Stimulated activated CD4-positive, alpha-beta T cell treated with anti-CD3 and anti-CD28 coated beads, Interleukin-4, amount 100 ng/mL, for 4 hours (primary cell): ENCODE data around the gene ANXA6.
"Not testable (repeated sequence)": the region's sequence is repeated elsewhere in the genome, so short reads cannot be mapped to it uniquely, and the experiment has no call there.

Experiments
- DNase-seq, 2 experiments: peaks; one replicate each; pipeline ENCODE4 v3.0.0-alpha.2; 2020

ANXA6 gene

GRCh38 chr5:151180291-151180690 lies 22.7 kb upstream of the ANXA6 start:
- no peak for DNase-seq

- no peak for DNase-seq
Measured at GRCh38 chr5:151179489-151179840, 21.9 kb upstream of the ANXA6 start.

- DNase-seq, result no peak
Measured at GRCh38 chr5:151178777-151179488, 21.4 kb upstream of the ANXA6 start.

GRCh38 chr5:151178372-151178771 lies 20.8 kb upstream of the ANXA6 start:
- DNase-seq, result no peak

- DNase-seq, result not testable (repeated sequence)
Measured at GRCh38 chr5:151176268-151176667, 18.7 kb upstream of the ANXA6 start.

GRCh38 chr5:151174612-151175101 lies 17.1 kb upstream of the ANXA6 start:
- DNase-seq, result no peak

GRCh38 chr5:151173711-151174611 lies 16.4 kb upstream of the ANXA6 start:
- no peak for DNase-seq

- DNase-seq, result no peak
Measured at GRCh38 chr5:151171529-151171928, 13.9 kb upstream of the ANXA6 start.

- DNase-seq, result no peak
Measured at GRCh38 chr5:151168602-151169344, 11.2 kb upstream of the ANXA6 start.

GRCh38 chr5:151167022-151167421 lies 9.4 kb upstream of the ANXA6 start:
- DNase-seq, result no peak

GRCh38 chr5:151164687-151165392 lies 7.3 kb upstream of the ANXA6 start:
- DNase-seq, result peak; percentile 66 to 76

- DNase-seq, result no peak
Measured at GRCh38 chr5:151162776-151163175, 5.2 kb upstream of the ANXA6 start.

GRCh38 chr5:151159649-151160373 lies 2.2 kb upstream of the ANXA6 start:
- no peak for DNase-seq

- no peak for DNase-seq
Measured at GRCh38 chr5:151158287-151158661, 695 bp upstream of the ANXA6 start.

GRCh38 chr5:151156507-151157420 lies 815 bp downstream of the ANXA6 start:
- DNase-seq, result no peak

- no peak for DNase-seq
Measured at GRCh38 chr5:151155775-151156506, 1.6 kb downstream of the ANXA6 start.

- peak; percentile 32 to 65 for DNase-seq
Measured at GRCh38 chr5:151154931-151155774, 2.4 kb downstream of the ANXA6 start.

GRCh38 chr5:151153766-151154272 lies 3.8 kb downstream of the ANXA6 start:
- DNase-seq, result peak; percentile 30 to 56

- no peak for DNase-seq
Measured at GRCh38 chr5:151153300-151153699, 4.3 kb downstream of the ANXA6 start.
